GM12878 (cell line): Measurements from ENCODE around the gene HID1. TPM values are rescaled to one million over a fixed set of nuclear protein-coding genes. Genes with fewer than 3 reads are reported as not detected.

Experiments used
- ATF7 ChIP-seq: fragments of 450-650 bp; IDR thresholded peaks from 2 replicates; pipeline ENCODE4 v1.6.1; 2016; ENCODE audit warnings: low read depth, mild to moderate bottlenecking
- BRCA1 ChIP-seq: IDR thresholded peaks from 2 replicates; pipeline ENCODE4 v1.6.1; 2011; ENCODE audit warnings: low read depth, low read length, improper control_type of control experiment
- CBX3 ChIP-seq: fragments of 200-600 bp; sonication (generic); IDR thresholded peaks from 2 replicates; pipeline ENCODE4 v1.6.1; 2016; ENCODE audit warnings: low read depth, borderline replicate concordance
- CHD1 ChIP-seq: IDR thresholded peaks from 2 replicates; pipeline ENCODE4 v1.6.1; 2012; ENCODE audit warnings: low read depth, low read length, improper control_type of control experiment
- FOS ChIP-seq: IDR thresholded peaks from 3 replicates; pipeline ENCODE4 v1.6.1; 2011; ENCODE audit warnings: borderline replicate concordance; ENCODE audit not compliant: insufficient read length; ENCODE audit errors: extremely low read depth
- HDAC6 ChIP-seq: fragments of 200-600 bp; sonication (generic); IDR thresholded peaks from one replicate; pipeline ENCODE4 v1.8.0; 2017; ENCODE audit warnings: antibody characterized with exemption; ENCODE audit not compliant: unreplicated experiment
- HDGF ChIP-seq: fragments of 450-650 bp; IDR thresholded peaks from 2 replicates; pipeline ENCODE4 v1.6.1; 2016; ENCODE audit warnings: antibody characterized with exemption
- LARP7 ChIP-seq: fragments of 450-650 bp; IDR thresholded peaks from 2 replicates; pipeline ENCODE4 v1.6.1; 2017; ENCODE audit warnings: mild to moderate bottlenecking
- NFYA ChIP-seq: IDR thresholded peaks from 2 replicates; pipeline ENCODE4 v1.6.1; 2011; ENCODE audit warnings: low read depth, mild to moderate bottlenecking, low read length, improper control_type of control experiment, borderline replicate concordance
- NR2C2 ChIP-seq: IDR thresholded peaks from 2 replicates; pipeline ENCODE4 v1.6.1; 2011; ENCODE audit warnings: borderline replicate concordance, low read depth; ENCODE audit not compliant: control insufficient read depth, insufficient read length
- RFX5 ChIP-seq: IDR thresholded peaks from 2 replicates; pipeline ENCODE4 v1.6.1; 2011; ENCODE audit warnings: low read depth, low read length, improper control_type of control experiment
- SRF ChIP-seq, 2 experiments: IDR thresholded peaks; 2 replicates each; pipeline ENCODE4 v1.6.1; 2011; ENCODE audit warnings: low read depth in 2 of 2, low read length in 2 of 2, mild to moderate bottlenecking in 1 of 2, moderate library complexity in 1 of 2
- SUPT20H ChIP-seq: IDR thresholded peaks from 2 replicates; pipeline ENCODE4 v1.6.1; 2011; ENCODE audit warnings: low read depth, mild to moderate bottlenecking, low read length, moderate library complexity, borderline replicate concordance; ENCODE audit not compliant: control insufficient read depth
- TCF12 ChIP-seq: IDR thresholded peaks from 2 replicates; pipeline ENCODE4 v1.6.1; 2011; ENCODE audit warnings: low read depth, mild to moderate bottlenecking, low read length
- ZNF274 ChIP-seq: IDR thresholded peaks from one replicate; pipeline ENCODE4 v1.8.0; 2011; ENCODE audit not compliant: insufficient read length, insufficient read depth
- polyA plus RNA-seq, 11 experiments: library from polyadenylated mRNA; depleted of rRNA in 4 of 11; unstranded in 6 of 11; stranded (reverse) in 5 of 11; fragments of >200 nt; fragmentation: Nextera tagmentation in 4 of 11; fragmentation: Illumina TruSeq in 1 of 11; extraction: Ambion mirVana in 4 of 11; extraction: Trizol in 1 of 11; gene quantifications; 1 replicate in 1 of 11; 2 replicates in 10 of 11; pipeline versions ENCODE4 v1.2.1 to v1.2.3, GENCODE V29; 2011 to 2016; ENCODE audit warnings: inconsistent platforms in 2 of 11, missing spikeins in 2 of 11, low read depth in 1 of 11
- total RNA-seq, 4 experiments: library from RNA; depleted of rRNA in 3 of 4; stranded (reverse); fragments of >200 nt in 3 of 4; fragmentation: Illumina TruSeq in 1 of 4; extraction: Trizol in 1 of 4; gene quantifications; 2 replicates each; pipeline versions ENCODE4 v1.2.1 to v1.2.3, GENCODE V29; 2013 to 2021
- TF ChIP-seq, protein P1 (sequence below): fragments of 450-650 bp; IDR thresholded peaks from 2 replicates; pipeline ENCODE4 v1.6.1; 2017; ENCODE audit warnings: borderline replicate concordance
- TF ChIP-seq, protein P2 (sequence below): IDR thresholded peaks from 2 replicates; pipeline ENCODE4 v1.6.1; 2011; ENCODE audit warnings: borderline replicate concordance, low read depth, mild to moderate bottlenecking, moderate library complexity, mixed read lengths, low read length; ENCODE audit not compliant: insufficient read depth; ENCODE audit errors: extremely low read length
- TF ChIP-seq, protein P3 (sequence below): IDR thresholded peaks from 2 replicates; pipeline ENCODE4 v1.6.1; 2012; ENCODE audit warnings: low read depth, low read length, improper control_type of control experiment
- TF ChIP-seq, protein P4 (sequence below): IDR thresholded peaks from 2 replicates; pipeline ENCODE4 v1.6.1; 2011; ENCODE audit warnings: borderline replicate concordance, low read depth, mild to moderate bottlenecking, moderate library complexity, low read length; ENCODE audit not compliant: insufficient read depth, poor library complexity, severe bottlenecking
- TF ChIP-seq, protein P5 (sequence below): fragments of 450-650 bp; IDR thresholded peaks from 2 replicates; pipeline ENCODE4 v1.6.1; 2017; ENCODE audit warnings: mild to moderate bottlenecking, low read depth, inconsistent platforms; ENCODE audit not compliant: poor library complexity, severe bottlenecking
- TF ChIP-seq, protein P6 (sequence below): IDR thresholded peaks from 2 replicates; pipeline ENCODE4 v1.6.1; 2012; ENCODE audit warnings: low read length, inconsistent platforms

Gene HID1
- total and polyA plus RNA-seq, 10 of the 15 experiments (the other 5 are each of a cell fraction or from before 2014, with no cell fraction given): 0.04 to 0.77 (median 0.32) TPM; not detected in 2

DNA sequence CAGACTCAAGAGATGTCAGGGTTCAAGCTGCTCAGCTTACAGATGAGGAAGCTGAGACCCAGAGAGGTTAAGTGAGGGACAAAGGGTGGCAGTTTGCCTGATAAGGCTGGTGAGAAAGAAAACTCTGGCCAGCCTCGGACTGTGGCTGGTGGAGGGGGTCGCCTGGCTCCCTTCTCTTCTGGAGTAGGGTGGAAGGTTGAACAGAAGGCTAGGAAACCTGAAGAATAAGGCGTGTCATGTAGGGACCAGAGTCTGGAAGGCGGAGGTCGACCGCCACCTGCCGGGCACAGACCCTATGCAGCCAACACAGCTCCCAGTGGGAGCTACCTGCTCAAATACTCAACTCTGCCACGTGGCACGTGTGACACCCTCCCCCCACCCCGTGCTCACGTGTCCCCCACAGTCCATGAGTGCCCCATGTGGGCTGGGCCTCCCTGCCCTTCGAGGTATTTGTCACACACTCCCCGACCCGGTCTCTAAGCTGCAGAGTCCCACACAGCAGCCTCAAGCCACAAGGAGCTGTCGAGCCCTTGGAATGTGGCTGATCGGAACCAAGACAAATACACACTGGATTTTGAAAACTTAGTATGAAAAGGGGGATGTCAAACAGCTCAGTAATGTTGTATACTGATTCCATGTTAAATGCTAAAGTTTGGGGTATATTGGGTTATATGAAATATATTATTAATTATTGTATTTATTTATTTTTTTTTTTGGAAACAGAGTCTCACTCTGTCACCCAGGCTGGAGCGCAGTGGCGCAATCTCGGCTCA is 11.8 kb downstream of the HID1 start (continued):
- TF ChIP-seq NFYA (no peak), HDGF (no peak), ATF7 (no peak), ZNF274 (no peak), FOS (no peak), NR2C2 (no peak), TCF12 (no peak), CBX3 (no peak), BRCA1 (no peak), SRF (IDR thresholded peaks at IDR 0.05; ENCODE audit: low read depth in 2 of 2, low read length in 2 of 2) (no peak), SUPT20H (no peak), CHD1 (no peak), RFX5 (no peak), HDAC6 (no peak), LARP7 (no peak)
- TF ChIP-seq, protein P1, sequence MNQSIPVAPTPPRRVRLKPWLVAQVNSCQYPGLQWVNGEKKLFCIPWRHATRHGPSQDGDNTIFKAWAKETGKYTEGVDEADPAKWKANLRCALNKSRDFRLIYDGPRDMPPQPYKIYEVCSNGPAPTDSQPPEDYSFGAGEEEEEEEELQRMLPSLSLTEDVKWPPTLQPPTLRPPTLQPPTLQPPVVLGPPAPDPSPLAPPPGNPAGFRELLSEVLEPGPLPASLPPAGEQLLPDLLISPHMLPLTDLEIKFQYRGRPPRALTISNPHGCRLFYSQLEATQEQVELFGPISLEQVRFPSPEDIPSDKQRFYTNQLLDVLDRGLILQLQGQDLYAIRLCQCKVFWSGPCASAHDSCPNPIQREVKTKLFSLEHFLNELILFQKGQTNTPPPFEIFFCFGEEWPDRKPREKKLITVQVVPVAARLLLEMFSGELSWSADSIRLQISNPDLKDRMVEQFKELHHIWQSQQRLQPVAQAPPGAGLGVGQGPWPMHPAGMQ: no peak
- TF ChIP-seq, protein P2, sequence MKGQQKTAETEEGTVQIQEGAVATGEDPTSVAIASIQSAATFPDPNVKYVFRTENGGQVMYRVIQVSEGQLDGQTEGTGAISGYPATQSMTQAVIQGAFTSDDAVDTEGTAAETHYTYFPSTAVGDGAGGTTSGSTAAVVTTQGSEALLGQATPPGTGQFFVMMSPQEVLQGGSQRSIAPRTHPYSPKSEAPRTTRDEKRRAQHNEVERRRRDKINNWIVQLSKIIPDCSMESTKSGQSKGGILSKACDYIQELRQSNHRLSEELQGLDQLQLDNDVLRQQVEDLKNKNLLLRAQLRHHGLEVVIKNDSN: peak; percentile 72
- TF ChIP-seq, protein P3, sequence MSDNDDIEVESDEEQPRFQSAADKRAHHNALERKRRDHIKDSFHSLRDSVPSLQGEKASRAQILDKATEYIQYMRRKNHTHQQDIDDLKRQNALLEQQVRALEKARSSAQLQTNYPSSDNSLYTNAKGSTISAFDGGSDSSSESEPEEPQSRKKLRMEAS: peak; percentile 84
- TF ChIP-seq, protein P4, sequence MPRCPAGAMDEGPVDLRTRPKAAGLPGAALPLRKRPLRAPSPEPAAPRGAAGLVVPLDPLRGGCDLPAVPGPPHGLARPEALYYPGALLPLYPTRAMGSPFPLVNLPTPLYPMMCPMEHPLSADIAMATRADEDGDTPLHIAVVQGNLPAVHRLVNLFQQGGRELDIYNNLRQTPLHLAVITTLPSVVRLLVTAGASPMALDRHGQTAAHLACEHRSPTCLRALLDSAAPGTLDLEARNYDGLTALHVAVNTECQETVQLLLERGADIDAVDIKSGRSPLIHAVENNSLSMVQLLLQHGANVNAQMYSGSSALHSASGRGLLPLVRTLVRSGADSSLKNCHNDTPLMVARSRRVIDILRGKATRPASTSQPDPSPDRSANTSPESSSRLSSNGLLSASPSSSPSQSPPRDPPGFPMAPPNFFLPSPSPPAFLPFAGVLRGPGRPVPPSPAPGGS: no peak
- TF ChIP-seq, protein P5, sequence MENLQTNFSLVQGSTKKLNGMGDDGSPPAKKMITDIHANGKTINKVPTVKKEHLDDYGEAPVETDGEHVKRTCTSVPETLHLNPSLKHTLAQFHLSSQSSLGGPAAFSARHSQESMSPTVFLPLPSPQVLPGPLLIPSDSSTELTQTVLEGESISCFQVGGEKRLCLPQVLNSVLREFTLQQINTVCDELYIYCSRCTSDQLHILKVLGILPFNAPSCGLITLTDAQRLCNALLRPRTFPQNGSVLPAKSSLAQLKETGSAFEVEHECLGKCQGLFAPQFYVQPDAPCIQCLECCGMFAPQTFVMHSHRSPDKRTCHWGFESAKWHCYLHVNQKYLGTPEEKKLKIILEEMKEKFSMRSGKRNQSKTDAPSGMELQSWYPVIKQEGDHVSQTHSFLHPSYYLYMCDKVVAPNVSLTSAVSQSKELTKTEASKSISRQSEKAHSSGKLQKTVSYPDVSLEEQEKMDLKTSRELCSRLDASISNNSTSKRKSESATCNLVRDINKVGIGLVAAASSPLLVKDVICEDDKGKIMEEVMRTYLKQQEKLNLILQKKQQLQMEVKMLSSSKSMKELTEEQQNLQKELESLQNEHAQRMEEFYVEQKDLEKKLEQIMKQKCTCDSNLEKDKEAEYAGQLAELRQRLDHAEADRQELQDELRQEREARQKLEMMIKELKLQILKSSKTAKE: no peak
- TF ChIP-seq, protein P6, sequence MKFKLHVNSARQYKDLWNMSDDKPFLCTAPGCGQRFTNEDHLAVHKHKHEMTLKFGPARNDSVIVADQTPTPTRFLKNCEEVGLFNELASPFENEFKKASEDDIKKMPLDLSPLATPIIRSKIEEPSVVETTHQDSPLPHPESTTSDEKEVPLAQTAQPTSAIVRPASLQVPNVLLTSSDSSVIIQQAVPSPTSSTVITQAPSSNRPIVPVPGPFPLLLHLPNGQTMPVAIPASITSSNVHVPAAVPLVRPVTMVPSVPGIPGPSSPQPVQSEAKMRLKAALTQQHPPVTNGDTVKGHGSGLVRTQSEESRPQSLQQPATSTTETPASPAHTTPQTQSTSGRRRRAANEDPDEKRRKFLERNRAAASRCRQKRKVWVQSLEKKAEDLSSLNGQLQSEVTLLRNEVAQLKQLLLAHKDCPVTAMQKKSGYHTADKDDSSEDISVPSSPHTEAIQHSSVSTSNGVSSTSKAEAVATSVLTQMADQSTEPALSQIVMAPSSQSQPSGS: no peak
